HFFc6 (cell line): Measurements from ENCODE around the gene VCPKMT. TPM values are rescaled to one million over a fixed set of nuclear protein-coding genes. Genes with fewer than 3 reads are reported as not detected.

Experiments used
- DNase-seq: peaks from one replicate; pipeline ENCODE4 v3.0.0-alpha.2; 2018
- H3K27ac Mint-ChIP-seq: 2 replicates; pipeline ENCODE4 v1.8.0; 2020; ENCODE audit warnings: mild to moderate bottlenecking, mixed read lengths
- H3K27me3 Mint-ChIP-seq: 2 replicates; pipeline ENCODE4 v1.8.0; 2021; ENCODE audit warnings: mild to moderate bottlenecking, moderate library complexity, mixed read lengths; ENCODE audit not compliant: insufficient read depth
- H3K36me3 Mint-ChIP-seq: 2 replicates; pipeline ENCODE4 v1.8.0; 2021; ENCODE audit warnings: low read depth, mixed read lengths
- H3K4me1 Mint-ChIP-seq: 2 replicates; pipeline ENCODE4 v1.8.0; 2020; ENCODE audit warnings: low read depth, mixed read lengths
- H3K4me3 Mint-ChIP-seq: 2 replicates; pipeline ENCODE4 v1.8.0; 2020; ENCODE audit warnings: mild to moderate bottlenecking, moderate library complexity, mixed read lengths
- H3K9me3 Mint-ChIP-seq: 2 replicates; pipeline ENCODE4 v1.8.0; 2020; ENCODE audit warnings: mild to moderate bottlenecking, mixed read lengths
- total RNA-seq, 6 experiments: library from RNA; stranded (reverse); fragmentation: NEBNext Ultra II Directional; extraction: Animal tissue kit (Norgen Biotek cat#: 25700); gene quantifications; 2 replicates in 1 of 6; 3 replicates in 5 of 6; pipeline ENCODE4 v1.2.3, GENCODE V29; 2021
- TF ChIP-seq, protein P1 (sequence below): fragments of 200-600 bp; sonication (generic); IDR thresholded peaks from 2 replicates; pipeline ENCODE4 v1.5.0; 2021; ENCODE audit warnings: antibody characterized with exemption, mild to moderate bottlenecking

Gene VCPKMT
- total RNA-seq, 6 experiments from 2014 or later: 4.6 to 6.2 (median 5.4) TPM

DNA sequence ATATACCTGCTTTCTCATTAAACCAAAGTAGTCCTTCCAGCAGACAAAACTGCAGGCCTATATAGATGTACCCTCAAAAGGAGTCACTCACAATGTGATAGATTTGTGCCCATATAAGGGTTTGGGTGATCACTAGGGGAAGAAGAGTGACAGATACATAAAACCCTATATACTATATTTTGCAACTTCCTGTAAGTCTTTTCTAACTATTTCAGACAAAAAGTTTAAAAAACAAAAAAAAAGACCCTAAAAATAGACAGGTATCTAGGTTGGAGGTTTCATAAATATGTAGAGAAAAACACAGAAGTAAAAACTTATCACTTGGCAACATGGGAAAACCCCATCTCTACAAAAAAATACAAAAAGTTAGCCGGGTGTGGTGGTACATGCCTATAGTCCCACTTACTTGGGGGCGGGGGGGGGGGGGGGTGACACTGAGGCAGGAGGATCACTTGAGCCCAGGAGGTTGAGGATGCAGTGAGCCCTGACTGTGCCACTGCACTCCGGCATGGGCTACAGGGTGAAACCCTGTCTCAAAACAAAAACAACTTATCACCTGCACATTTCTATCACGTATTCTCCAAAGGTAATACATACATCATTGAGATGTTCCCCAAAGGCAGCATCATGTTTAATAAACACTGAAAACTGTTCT lies 2.9 kb downstream of the VCPKMT start:
- TF ChIP-seq, protein P1, sequence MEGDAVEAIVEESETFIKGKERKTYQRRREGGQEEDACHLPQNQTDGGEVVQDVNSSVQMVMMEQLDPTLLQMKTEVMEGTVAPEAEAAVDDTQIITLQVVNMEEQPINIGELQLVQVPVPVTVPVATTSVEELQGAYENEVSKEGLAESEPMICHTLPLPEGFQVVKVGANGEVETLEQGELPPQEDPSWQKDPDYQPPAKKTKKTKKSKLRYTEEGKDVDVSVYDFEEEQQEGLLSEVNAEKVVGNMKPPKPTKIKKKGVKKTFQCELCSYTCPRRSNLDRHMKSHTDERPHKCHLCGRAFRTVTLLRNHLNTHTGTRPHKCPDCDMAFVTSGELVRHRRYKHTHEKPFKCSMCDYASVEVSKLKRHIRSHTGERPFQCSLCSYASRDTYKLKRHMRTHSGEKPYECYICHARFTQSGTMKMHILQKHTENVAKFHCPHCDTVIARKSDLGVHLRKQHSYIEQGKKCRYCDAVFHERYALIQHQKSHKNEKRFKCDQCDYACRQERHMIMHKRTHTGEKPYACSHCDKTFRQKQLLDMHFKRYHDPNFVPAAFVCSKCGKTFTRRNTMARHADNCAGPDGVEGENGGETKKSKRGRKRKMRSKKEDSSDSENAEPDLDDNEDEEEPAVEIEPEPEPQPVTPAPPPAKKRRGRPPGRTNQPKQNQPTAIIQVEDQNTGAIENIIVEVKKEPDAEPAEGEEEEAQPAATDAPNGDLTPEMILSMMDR: no peak
- no peaks in the 10 kb centered on the region for H3K9me3 Mint-ChIP-seq
- no peak for DNase-seq
- peak overlapping the region; percentile 45; the same call in 1 of the 2 replicates for H3K4me3 Mint-ChIP-seq
- H3K4me1 Mint-ChIP-seq: peaks cover 20% of the 10 kb centered on the region
- H3K27me3 Mint-ChIP-seq: peaks cover 6% of the 10 kb centered on the region; the same call in 1 of the 2 replicates
- peaks cover 29% of the 10 kb centered on the region for H3K36me3 Mint-ChIP-seq
- no peak overlapping the region for H3K27ac Mint-ChIP-seq

DNA sequence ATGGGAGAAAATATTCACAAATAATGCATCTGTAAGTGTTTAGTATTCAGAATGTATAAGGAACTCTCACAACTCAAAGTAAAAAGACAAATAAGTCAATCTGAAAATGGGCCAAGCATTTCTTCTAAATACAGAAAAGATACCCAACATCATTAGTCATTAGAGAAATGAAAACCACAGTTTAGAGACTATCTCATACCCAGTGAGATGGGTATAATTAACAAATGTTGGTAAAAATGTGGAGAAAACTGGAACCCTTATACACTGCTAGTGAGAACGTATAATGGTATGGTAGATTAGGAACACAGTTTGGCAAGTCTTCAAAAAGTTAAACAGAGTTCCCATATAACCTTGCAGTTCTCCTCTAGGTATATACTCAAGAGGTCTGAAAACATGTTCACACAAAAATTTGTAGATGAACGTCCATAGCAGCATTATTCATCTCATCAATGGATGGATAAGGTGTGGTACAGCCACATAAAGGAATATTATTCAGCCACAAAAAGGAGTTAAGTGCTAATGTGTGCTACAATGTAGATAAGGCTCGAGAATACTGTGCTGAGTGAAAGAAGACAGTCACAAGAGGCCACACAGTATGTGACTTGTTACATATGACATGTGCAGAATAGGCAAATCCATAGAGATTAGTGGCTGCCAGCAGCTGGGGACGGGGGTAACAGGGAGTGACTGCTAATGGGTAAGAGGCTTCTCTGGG lies 5.9 kb downstream of the VCPKMT start:
- DNase-seq: no peak
- Mint-ChIP-seq H3K36me3 (peaks cover 22% of the 10 kb centered on the region), H3K27me3 (no peaks in the 10 kb centered on the region; the same call in 1 of the 2 replicates), H3K9me3 (no peaks in the 10 kb centered on the region), H3K4me3 (no peak overlapping the region), H3K4me1 (peaks cover 9% of the 10 kb centered on the region), H3K27ac (no peak overlapping the region)
- TF ChIP-seq, protein P1: no peak

DNA sequence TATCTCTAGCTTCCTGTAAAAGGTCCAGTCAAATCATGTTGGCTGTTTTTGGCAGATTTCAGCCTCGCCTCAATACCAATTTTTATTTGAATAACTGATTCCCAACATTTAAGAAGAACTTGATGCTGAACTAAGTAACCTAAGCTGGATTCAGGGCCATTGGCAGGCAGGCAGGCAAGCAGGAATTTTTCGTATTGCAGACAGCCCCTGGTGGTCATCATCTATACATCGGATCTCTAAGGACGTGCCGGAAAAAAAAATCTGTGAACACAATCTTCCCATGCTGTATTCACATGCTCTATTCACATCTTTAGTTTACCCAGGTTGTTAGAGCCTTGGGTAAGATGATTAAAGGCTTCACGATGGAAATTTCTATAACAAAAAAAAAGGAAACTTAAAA lies 7.0 kb downstream of the VCPKMT start:
- no peaks in the 10 kb centered on the region for H3K9me3 Mint-ChIP-seq
- no peak overlapping the region for H3K27ac Mint-ChIP-seq
- peaks cover 19% of the 10 kb centered on the region; the same call in 1 of the 2 replicates for H3K36me3 Mint-ChIP-seq
- H3K27me3 Mint-ChIP-seq: no peaks in the 10 kb centered on the region; the same call in 1 of the 2 replicates
- H3K4me1 Mint-ChIP-seq: peaks cover 6% of the 10 kb centered on the region
- H3K4me3 Mint-ChIP-seq: no peak overlapping the region
- TF ChIP-seq, protein P1: peak; percentile 71
- DNase-seq: no peak

DNA sequence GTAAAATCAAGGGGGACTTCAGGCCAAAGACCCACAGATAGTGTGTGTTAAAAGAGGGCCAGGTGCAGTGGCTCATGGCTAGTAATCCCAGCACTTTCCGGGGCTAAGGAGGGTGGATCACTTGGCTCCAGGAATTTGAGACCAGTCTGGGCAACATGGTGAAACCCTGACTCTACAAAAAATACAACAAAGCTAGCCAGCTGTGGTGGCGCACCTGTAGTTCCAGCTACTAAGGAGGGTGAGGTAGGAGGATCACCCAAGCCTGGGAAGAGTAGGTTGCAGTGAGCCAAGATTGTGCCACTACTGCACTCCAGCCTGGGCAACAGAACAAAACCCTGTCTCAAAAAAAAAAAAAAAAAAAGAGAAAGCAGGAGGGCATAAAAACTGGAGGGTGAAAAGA lies 8.5 kb downstream of the VCPKMT start:
- DNase-seq: no peak
- Mint-ChIP-seq H3K36me3 (peaks cover 16% of the 10 kb centered on the region; the same call in 1 of the 2 replicates), H3K4me3 (no peak overlapping the region), H3K27me3 (no peaks in the 10 kb centered on the region; the same call in 1 of the 2 replicates), H3K27ac (no peak overlapping the region), H3K9me3 (no peaks in the 10 kb centered on the region), H3K4me1 (no peaks in the 10 kb centered on the region)
- TF ChIP-seq, protein P1: no peak

DNA sequence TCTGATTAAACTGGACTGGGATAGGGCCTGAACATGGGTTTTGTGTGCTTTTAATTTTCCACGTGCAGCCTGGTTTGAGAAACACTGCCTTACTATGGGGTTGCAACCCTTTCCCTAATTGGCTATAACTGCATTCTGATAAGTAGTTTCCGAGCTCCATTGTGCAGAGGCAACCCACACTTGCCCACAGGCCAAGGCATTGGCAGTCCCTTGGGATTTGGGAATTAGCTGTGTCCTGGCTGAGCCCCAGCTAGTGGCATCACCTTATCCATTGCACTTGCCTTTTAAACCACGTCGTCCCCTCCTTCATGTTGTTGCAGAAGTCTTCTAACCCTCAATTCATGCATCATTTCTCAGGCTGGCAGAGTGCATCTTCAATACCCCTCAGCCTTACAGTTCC lies 10.2 kb downstream of the VCPKMT start:
- no peaks in the 10 kb centered on the region for H3K4me1 Mint-ChIP-seq
- no peak overlapping the region for H3K4me3 Mint-ChIP-seq
- H3K36me3 Mint-ChIP-seq: peaks cover 11% of the 10 kb centered on the region; the same call in 1 of the 2 replicates
- TF ChIP-seq, protein P1: no peak
- no peak for DNase-seq
- H3K9me3 Mint-ChIP-seq: no peaks in the 10 kb centered on the region
- no peak overlapping the region for H3K27ac Mint-ChIP-seq
- H3K27me3 Mint-ChIP-seq: no peaks in the 10 kb centered on the region; the same call in 1 of the 2 replicates
